Hematopoietic multipotent progenitor cell treated with erythropoietin and hydrocortisone succinate and interleukin-3 and kit ligand, for 17 days (in vitro differentiated cells): ENCODE data around the gene NAV1.

Source experiments
- DNase-seq: peaks from one replicate; pipeline ENCODE4 v3.0.0-alpha.2; 2015; ENCODE audit warnings: low spot score

The NAV1 gene

DNA sequence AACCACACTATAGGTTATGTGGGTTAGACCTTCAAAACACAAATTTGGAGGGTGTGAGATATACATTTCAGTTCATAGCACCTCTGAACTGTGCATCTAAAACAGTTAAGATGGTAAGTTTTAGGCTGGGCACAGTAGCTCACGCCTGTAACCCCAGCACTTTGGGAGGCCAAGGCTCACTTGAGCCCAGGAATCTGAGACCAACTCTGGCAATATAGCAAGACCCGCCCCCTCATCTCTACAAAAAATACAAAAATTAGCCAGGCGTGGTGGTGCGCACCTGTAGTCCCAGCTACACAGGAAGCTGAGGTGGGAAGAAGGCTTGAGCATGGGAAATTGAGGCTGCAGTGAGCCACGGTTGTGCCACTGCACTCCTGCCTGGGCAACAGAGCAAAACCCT is 47.9 kb downstream of the NAV1 start:
- no peak for DNase-seq

DNA sequence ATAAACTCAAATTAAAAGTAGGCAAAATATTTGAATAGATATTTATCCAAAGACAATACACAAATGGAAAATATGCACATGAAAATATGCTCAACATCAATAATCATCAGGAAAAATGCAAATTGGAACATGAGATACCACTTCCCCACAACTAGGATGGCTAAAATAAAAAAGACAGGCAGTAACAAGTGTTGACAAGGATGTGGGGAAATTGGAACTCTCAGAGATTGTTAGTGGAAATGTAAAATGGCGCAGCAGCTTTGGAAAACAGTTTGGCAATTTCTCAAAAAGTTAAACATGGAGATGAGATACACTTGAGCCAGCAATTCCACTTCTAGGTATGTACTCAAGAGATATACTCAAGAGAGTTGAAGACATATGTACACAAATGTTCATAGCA is 48.8 kb downstream of the NAV1 start:
- no peak for DNase-seq
